Activated naive CD4-positive, alpha-beta T cell treated with anti-CD3 and anti-CD28 coated beads, Interleukin-2, amount 10 ng/mL, durations not matched to agents 7 days and 5 days (primary cell): ENCODE results near the gene SEPSECS.

Experiments used
- CTCF ChIA-PET: fragments of 350-600 bp; sonication (Branson Sonifier 250); formaldehyde crosslinking; loops from one replicate; lab custom pipeline; 2021; ENCODE audit warnings: antibody characterized with exemption; lab: Charles Lee
- DNase-seq: peaks from one replicate; pipeline ENCODE4 v3.0.0-alpha.2; 2020
- H3K27ac Mint-ChIP-seq: one replicate; pipeline ENCODE4 v1.8.0; 2021; ENCODE audit warnings: mild to moderate bottlenecking, moderate library complexity, mixed read lengths
- H3K27me3 Mint-ChIP-seq: one replicate; pipeline ENCODE4 v1.8.0; 2021; ENCODE audit warnings: mild to moderate bottlenecking, mixed read lengths
- H3K36me3 Mint-ChIP-seq: one replicate; pipeline ENCODE4 v1.8.0; 2021; ENCODE audit warnings: mixed read lengths
- H3K4me1 Mint-ChIP-seq: one replicate; pipeline ENCODE4 v1.8.0; 2021; ENCODE audit warnings: mixed read lengths
- H3K4me3 Mint-ChIP-seq: one replicate; pipeline ENCODE4 v1.8.0; 2021; ENCODE audit warnings: mild to moderate bottlenecking, moderate library complexity, mixed read lengths
- H3K9me3 Mint-ChIP-seq: one replicate; pipeline ENCODE4 v1.8.0; 2021; ENCODE audit warnings: mixed read lengths

SEPSECS gene

GRCh38 chr4:25133132-25133531 lies 27.1 kb downstream of the SEPSECS start:
- H3K36me3 Mint-ChIP-seq: peaks cover 31% of the 10 kb centered on the region
- H3K4me1 Mint-ChIP-seq: no peaks in the 10 kb centered on the region
- CTCF ChIA-PET: interaction anchor here (1.7 kb wide), 1 partner anchor 11 kb away, joined by 6 read pairs; no protein-coding TSS in a partner anchor

GRCh38 chr4:25131926-25132325 lies 28.3 kb downstream of the SEPSECS start:
- DNase-seq: no peak
- Mint-ChIP-seq H3K4me3 (no peak overlapping the region), H3K36me3 (peaks cover 28% of the 10 kb centered on the region), H3K27ac (no peak overlapping the region), H3K9me3 (peaks cover 3% of the 10 kb centered on the region), H3K4me1 (no peaks in the 10 kb centered on the region), H3K27me3 (no peaks in the 10 kb centered on the region)
- CTCF ChIA-PET: interaction anchor here (1.3 kb wide), 1 partner anchor 13 kb away, joined by 9 read pairs; no protein-coding TSS in a partner anchor

More at GRCh38 chr4:25133132-25133531, 27.1 kb downstream of the SEPSECS start:
- no peaks in the 10 kb centered on the region for H3K27me3 Mint-ChIP-seq
- H3K9me3 Mint-ChIP-seq: peaks cover 3% of the 10 kb centered on the region
- no peak overlapping the region for H3K27ac Mint-ChIP-seq
- H3K4me3 Mint-ChIP-seq: no peak overlapping the region
- DNase-seq: no peak

- H3K9me3 Mint-ChIP-seq: peaks cover 3% of the 10 kb centered on the region
- H3K4me1 Mint-ChIP-seq: no peaks in the 10 kb centered on the region
- peaks cover 25% of the 10 kb centered on the region for H3K36me3 Mint-ChIP-seq
- no peak overlapping the region for H3K4me3 Mint-ChIP-seq
- CTCF ChIA-PET: interaction anchor here (1.3 kb wide), 1 partner anchor 13 kb away, joined by 9 read pairs; no protein-coding TSS in a partner anchor
- H3K27ac Mint-ChIP-seq: no peak overlapping the region
- H3K27me3 Mint-ChIP-seq: no peaks in the 10 kb centered on the region
- no peak for DNase-seq
Observed at GRCh38 chr4:25131381-25131780, 28.9 kb downstream of the SEPSECS start.

GRCh38 chr4:25129917-25130316 lies 30.3 kb downstream of the SEPSECS start:
- Mint-ChIP-seq H3K4me3 (no peak overlapping the region), H3K4me1 (no peaks in the 10 kb centered on the region), H3K36me3 (peaks cover 16% of the 10 kb centered on the region), H3K27ac (peak overlapping the region; percentile 58), H3K27me3 (no peaks in the 10 kb centered on the region), H3K9me3 (no peaks in the 10 kb centered on the region)
- DNase-seq: no peak
- CTCF ChIA-PET: interaction anchor here (0.6 to 1.5 kb wide), 2 partner anchors 15 to 237 kb away, joined by 3 to 5 read pairs; no protein-coding TSS in a partner anchor

- no peaks in the 10 kb centered on the region for H3K27me3 Mint-ChIP-seq
- CTCF ChIA-PET: no interaction called here
- H3K27ac Mint-ChIP-seq: no peak overlapping the region
- no peak overlapping the region for H3K4me3 Mint-ChIP-seq
- no peak for DNase-seq
- no peaks in the 10 kb centered on the region for H3K9me3 Mint-ChIP-seq
- H3K36me3 Mint-ChIP-seq: peaks cover 20% of the 10 kb centered on the region
- peaks cover 2% of the 10 kb centered on the region for H3K4me1 Mint-ChIP-seq
Observed at GRCh38 chr4:25128671-25129070, 31.6 kb downstream of the SEPSECS start.

- Mint-ChIP-seq H3K27ac (no peak overlapping the region), H3K4me3 (no peak overlapping the region), H3K4me1 (peaks cover 4% of the 10 kb centered on the region), H3K9me3 (no peaks in the 10 kb centered on the region), H3K36me3 (peaks cover 27% of the 10 kb centered on the region), H3K27me3 (no peaks in the 10 kb centered on the region)
- DNase-seq: no peak
- CTCF ChIA-PET: interaction anchor here (0.8 kb wide), 1 partner anchor 21 kb away, joined by 3 read pairs; no protein-coding TSS in a partner anchor
Observed at GRCh38 chr4:25123236-25123635, 37.0 kb downstream of the SEPSECS start.

- Mint-ChIP-seq H3K36me3 (peaks cover 20% of the 10 kb centered on the region), H3K9me3 (no peaks in the 10 kb centered on the region), H3K4me3 (no peak overlapping the region), H3K27me3 (no peaks in the 10 kb centered on the region), H3K4me1 (peaks cover 4% of the 10 kb centered on the region), H3K27ac (no peak overlapping the region)
- CTCF ChIA-PET: interaction anchor here (1.0 kb wide), 1 partner anchor 25 kb away, joined by 3 read pairs; no protein-coding TSS in a partner anchor
- no peak for DNase-seq
Observed at GRCh38 chr4:25120146-25120940, 39.9 kb downstream of the SEPSECS start.

- no peak for DNase-seq
- H3K4me1 Mint-ChIP-seq: no peaks in the 10 kb centered on the region
- no peaks in the 10 kb centered on the region for H3K27me3 Mint-ChIP-seq
- H3K4me3 Mint-ChIP-seq: no peak overlapping the region
- H3K9me3 Mint-ChIP-seq: no peaks in the 10 kb centered on the region
- peaks cover 8% of the 10 kb centered on the region for H3K36me3 Mint-ChIP-seq
- H3K27ac Mint-ChIP-seq: no peak overlapping the region
- CTCF ChIA-PET: no interaction called here
Observed at GRCh38 chr4:25117716-25118472, 42.4 kb downstream of the SEPSECS start.

DNA sequence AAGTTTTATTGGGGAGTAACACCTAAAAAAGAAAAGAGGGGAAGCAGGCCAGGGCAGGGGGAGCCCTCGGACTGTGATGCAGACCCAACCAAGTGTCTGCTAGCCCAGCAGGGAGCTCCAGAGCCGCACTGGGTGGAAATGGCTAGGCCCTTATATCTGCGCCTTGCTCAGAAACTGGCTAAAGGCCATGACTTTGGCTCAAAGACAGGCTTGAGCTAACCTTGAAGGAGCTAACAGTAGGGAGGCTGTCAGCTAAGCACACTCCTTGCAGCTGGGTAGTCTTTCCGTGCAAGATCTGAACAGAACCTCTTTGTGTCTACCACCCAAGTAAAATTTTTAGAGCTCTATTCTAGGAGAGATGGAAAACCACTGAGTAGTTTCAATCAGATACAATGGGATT lies 43.0 kb downstream of the SEPSECS start:
- H3K36me3 Mint-ChIP-seq: peaks cover 5% of the 10 kb centered on the region
- DNase-seq: no peak
- H3K4me3 Mint-ChIP-seq: no peak overlapping the region
- CTCF ChIA-PET: no interaction called here
- H3K27me3 Mint-ChIP-seq: no peaks in the 10 kb centered on the region
- H3K27ac Mint-ChIP-seq: no peak overlapping the region
- H3K4me1 Mint-ChIP-seq: no peaks in the 10 kb centered on the region
- no peaks in the 10 kb centered on the region for H3K9me3 Mint-ChIP-seq

DNA sequence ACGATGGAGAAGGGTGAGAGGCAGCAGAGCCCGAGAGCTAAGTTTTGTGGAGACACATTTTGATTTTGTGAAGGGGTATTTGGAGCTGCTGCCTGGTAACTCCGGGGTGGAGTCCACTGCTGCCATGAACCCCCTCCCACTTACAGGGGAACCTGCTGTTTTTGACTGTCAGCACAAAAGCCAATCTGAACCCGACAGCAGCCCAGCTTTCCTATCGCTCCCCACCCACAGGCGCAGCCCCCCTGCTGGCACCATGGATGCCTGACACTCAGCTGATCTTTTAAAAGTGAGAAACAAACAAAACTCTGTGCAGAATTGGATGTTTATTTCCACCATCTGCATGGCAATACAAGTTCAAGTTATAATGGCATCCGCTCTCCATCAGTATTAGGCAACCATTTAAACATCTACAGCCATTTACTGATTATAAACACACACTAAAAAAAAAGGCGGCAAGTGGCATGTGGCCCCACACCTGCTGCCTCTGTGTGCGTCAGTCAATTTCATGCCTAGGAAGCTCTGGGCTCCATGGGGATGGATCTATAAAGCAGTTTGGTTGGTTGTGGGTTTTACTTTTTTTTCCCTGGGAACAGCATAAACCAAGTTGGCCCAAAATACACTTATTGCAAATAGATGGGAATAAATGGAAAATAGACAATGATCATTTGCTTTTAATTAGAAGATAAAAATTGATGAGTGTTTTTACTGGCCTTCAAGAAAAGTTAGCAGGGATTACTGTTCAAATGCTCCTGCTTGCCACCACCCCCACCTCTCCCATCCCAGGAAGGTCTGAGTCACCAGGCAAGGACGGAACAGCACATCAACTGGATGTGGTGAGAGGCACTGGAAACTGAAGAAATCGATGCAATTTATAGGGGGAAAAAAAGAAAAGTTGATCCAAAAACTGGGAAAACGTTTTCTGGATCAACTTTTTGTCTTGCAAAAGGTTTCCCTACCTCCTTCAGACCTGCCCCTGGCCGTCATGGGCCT lies 46.0 kb downstream of the SEPSECS start:
- H3K27me3 Mint-ChIP-seq: no peaks in the 10 kb centered on the region
- CTCF ChIA-PET: no interaction called here
- H3K4me1 Mint-ChIP-seq: no peaks in the 10 kb centered on the region
- no peak overlapping the region for H3K27ac Mint-ChIP-seq
- no peak for DNase-seq
- peaks cover 2% of the 10 kb centered on the region for H3K36me3 Mint-ChIP-seq
- H3K4me3 Mint-ChIP-seq: no peak overlapping the region
- no peaks in the 10 kb centered on the region for H3K9me3 Mint-ChIP-seq

- CTCF ChIA-PET: no interaction called here
- Mint-ChIP-seq H3K36me3 (no peaks in the 10 kb centered on the region), H3K27ac (no peak overlapping the region), H3K4me3 (no peak overlapping the region), H3K4me1 (no peaks in the 10 kb centered on the region), H3K27me3 (no peaks in the 10 kb centered on the region), H3K9me3 (no peaks in the 10 kb centered on the region)
- no peak for DNase-seq
Observed at GRCh38 chr4:25112995-25113380, 47.3 kb downstream of the SEPSECS start.

DNA sequence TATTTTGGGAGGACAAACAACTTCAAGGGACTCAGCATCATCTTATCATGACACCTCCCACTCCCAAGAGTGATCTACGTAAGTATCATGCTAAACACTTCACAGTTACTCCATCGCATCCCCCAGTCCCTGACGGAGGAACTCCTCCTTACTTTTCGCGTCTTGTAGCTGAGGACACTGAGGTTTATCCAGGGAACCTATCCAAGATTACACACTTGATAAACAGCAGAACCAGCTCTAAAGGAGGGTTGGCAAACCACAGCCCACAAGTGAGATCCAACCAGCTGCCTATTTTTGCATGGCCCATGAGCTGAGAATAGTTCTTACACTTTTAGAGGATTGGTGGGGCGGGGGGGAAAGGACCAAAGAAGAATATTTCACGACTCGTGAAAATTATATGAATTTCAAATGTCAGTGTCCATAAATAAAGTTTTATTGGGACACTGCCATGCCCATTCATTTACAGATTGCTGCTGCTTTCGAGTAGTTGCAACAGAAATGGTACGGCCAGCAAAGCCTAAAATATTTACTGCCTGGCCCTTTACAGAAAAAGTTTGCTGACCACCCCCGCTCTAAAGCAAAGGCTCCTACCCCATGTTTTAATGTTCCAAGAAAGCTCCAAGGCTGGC lies 47.8 kb downstream of the SEPSECS start:
- Mint-ChIP-seq H3K4me3 (no peak overlapping the region), H3K27ac (no peak overlapping the region), H3K4me1 (no peaks in the 10 kb centered on the region), H3K27me3 (no peaks in the 10 kb centered on the region), H3K9me3 (no peaks in the 10 kb centered on the region), H3K36me3 (no peaks in the 10 kb centered on the region)
- no peak for DNase-seq
- CTCF ChIA-PET: no interaction called here

GRCh38 chr4:25111648-25112196 lies 48.5 kb downstream of the SEPSECS start:
- Mint-ChIP-seq H3K27ac (no peak overlapping the region), H3K27me3 (no peaks in the 10 kb centered on the region), H3K9me3 (no peaks in the 10 kb centered on the region), H3K4me1 (no peaks in the 10 kb centered on the region), H3K4me3 (no peak overlapping the region), H3K36me3 (no peaks in the 10 kb centered on the region)
- no peak for DNase-seq
- CTCF ChIA-PET: no interaction called here
